ENCODE results near the gene TRMT112.

GRCh38 chr11:64275841-64276240, 41.5 kb downstream of the TRMT112 start:
- TF ChIP-seq PAX5 (IDR thresholded peaks at IDR 0.05; ENCODE audit: insufficient read depth, low read length, severe bottlenecking) (no peak), POLR2A (IDR thresholded peaks at IDR 0.05; ENCODE audit: low read depth, low read length) (no peak), POLR2AphosphoS5 (IDR thresholded peaks at IDR 0.05; ENCODE audit: low read depth, low read length) (no peak), TAF1 (IDR thresholded peaks at IDR 0.05; ENCODE audit: low read depth, low read length) (no peak), POU2F2 (IDR thresholded peaks at IDR 0.05; ENCODE audit: low read depth, low read length) (no peak)
